ENCODE measurements around the gene CD6. TPM values are rescaled to one million over a fixed set of nuclear protein-coding genes. Genes with fewer than 3 reads are reported as not detected.
A peak's percentile ranks its signal among the peaks of the same experiment; 100 is the strongest.

Gene CD6
- total and polyA plus RNA-seq, 2 of the 8 experiments (the other 6 are each of a cell fraction or from before 2014, with no cell fraction given) = 0.03 TPM; not detected in 1

DNA sequence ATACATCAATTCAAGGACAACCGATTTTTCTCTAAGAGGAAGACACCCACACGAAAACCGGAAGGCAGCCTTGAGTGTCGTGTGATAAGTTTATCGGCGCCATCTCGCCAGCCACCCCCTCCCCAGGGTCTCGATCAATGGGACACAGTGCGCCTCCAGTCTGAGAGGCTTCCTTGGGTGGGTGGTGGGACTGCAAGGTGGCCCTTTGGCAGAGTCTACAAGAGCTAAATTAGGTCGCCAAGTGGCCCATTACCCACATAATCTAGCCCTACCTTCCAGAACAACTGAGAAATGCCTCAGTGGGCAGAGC is 64.0 kb downstream of the CD6 start:
- no peak overlapping the region for H3K4me3 ChIP-seq (ENCODE audit: extremely low read depth in 1 of 4, insufficient read depth in 2 of 4, low read depth in 3 of 4, low read length in 4 of 4)
- H2BK120ac ChIP-seq (replicated peaks; ENCODE audit: low read depth, low read length) = no peak overlapping the region
- no peak overlapping the region for H2BK15ac ChIP-seq (ENCODE audit: low read length)
- no peak overlapping the region for H3K56ac ChIP-seq (replicated peaks; ENCODE audit: insufficient read length, low read depth, low read length)
- H2BK5ac ChIP-seq (ENCODE audit: low read depth, low read length) = no peak overlapping the region
- H3K23me2 ChIP-seq (ENCODE audit: low read depth, low read length) = no peaks in the 10 kb centered on the region
- H3K18ac ChIP-seq (ENCODE audit: extremely low read depth, low read length) = no peak overlapping the region
- no peak overlapping the region for H2BK20ac ChIP-seq (ENCODE audit: low read length)
- no peak overlapping the region for H4K91ac ChIP-seq (replicated peaks; ENCODE audit: insufficient read length, low read length)
- POLR2A ChIA-PET (ENCODE audit: partially characterized antibody) = no interaction called here
- no peaks in the 10 kb centered on the region for H3K4me1 ChIP-seq (replicated peaks in 1 of 4; ENCODE audit: control insufficient read depth in 3 of 4, insufficient read depth in 4 of 4, low read length in 3 of 4)
- H3K4me2 ChIP-seq (ENCODE audit: insufficient read depth in 1 of 2, low read depth in 2 of 2, low read length in 2 of 2) = no peak overlapping the region
- WGBS, 2 experiments (ENCODE audit: extremely low coverage in 1 of 2, insufficient coverage in 1 of 2, insufficient read length in 1 of 2, insufficient replicate concordance in 2 of 2, low coverage in 1 of 2, low lambda C conversion rate in 2 of 2, missing lambda C conversion rate in 1 of 2) = 94% methylated on average over 10 of the region's 10 CpGs; no CpG with 5 or more reads in 1 of the 2 experiments
- no peaks in the 10 kb centered on the region for H3K79me1 ChIP-seq (ENCODE audit: low read depth, low read length)
- TF ChIP-seq GABPA (IDR thresholded peaks at IDR 0.05; ENCODE audit: borderline replicate concordance, insufficient read depth, low read length) (no peak), NRF1 (IDR thresholded peaks at IDR 0.05; ENCODE audit: low read depth, low read length) (no peak), PHF8 (conservative IDR thresholded peaks at IDR 0.05; ENCODE audit: low read depth, low read length) (no peak), GTF2F1 (IDR thresholded peaks at IDR 0.05; ENCODE audit: borderline replicate concordance, low read depth, low read length) (no peak), KDM4A (IDR thresholded peaks at IDR 0.05; ENCODE audit: low read depth, low read length, severe bottlenecking) (no peak), TEAD4 (IDR thresholded peaks at IDR 0.05; ENCODE audit: low read depth, low read length) (no peak), BACH1 (IDR thresholded peaks at IDR 0.05; ENCODE audit: low read length) (no peak), MAFK (IDR thresholded peaks at IDR 0.05; ENCODE audit: low read depth, low read length) (no peak), KDM5A (IDR thresholded peaks at IDR 0.05; ENCODE audit: low read length) (no peak), CBX5 (IDR thresholded peaks at IDR 0.05; ENCODE audit: low read depth, low read length) (no peak), POLR2AphosphoS5 (IDR thresholded peaks at IDR 0.05; ENCODE audit: low read depth, low read length) (no peak), EP300 (IDR thresholded peaks at IDR 0.05; ENCODE audit: borderline replicate concordance in 1 of 2, low read depth in 2 of 2, low read length in 2 of 2) (no peak), HDAC6 (IDR thresholded peaks at IDR 0.05; ENCODE audit: low read depth, low read length) (no peak)
- TF ChIP-seq, protein P1, sequence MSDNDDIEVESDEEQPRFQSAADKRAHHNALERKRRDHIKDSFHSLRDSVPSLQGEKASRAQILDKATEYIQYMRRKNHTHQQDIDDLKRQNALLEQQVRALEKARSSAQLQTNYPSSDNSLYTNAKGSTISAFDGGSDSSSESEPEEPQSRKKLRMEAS (IDR thresholded peaks at IDR 0.05) = no peak
- H3K27me3 ChIP-seq (replicated peaks in 1 of 4; ENCODE audit: control insufficient read depth in 3 of 4, extremely low read depth in 1 of 4, insufficient read depth in 3 of 4, low read length in 3 of 4) = no peaks in the 10 kb centered on the region
- DNase-seq (ENCODE audit: low read depth in 1 of 2, low spot score in 2 of 2) (no peak), FAIRE-seq (no peak)
- no peak overlapping the region for H3K23ac ChIP-seq (ENCODE audit: insufficient read length)
- no peak overlapping the region for H2BK12ac ChIP-seq (ENCODE audit: low read depth, low read length)
- no peak overlapping the region for H4K8ac ChIP-seq (ENCODE audit: extremely low read depth, insufficient read depth, low read length)
- H3K9me3 ChIP-seq (ENCODE audit: insufficient read depth in 2 of 2, low read depth in 1 of 2, low read length in 1 of 2) = no peaks in the 10 kb centered on the region
- H3K79me2 ChIP-seq (ENCODE audit: control insufficient read depth in 1 of 2, insufficient read depth in 2 of 2, low read length in 2 of 2) = no peaks in the 10 kb centered on the region
- H2AK5ac ChIP-seq (ENCODE audit: low read depth, low read length) = no peak overlapping the region
- 0 out of 2 replicates have a peak overlapping the region, but pooled peaks have one; percentile 47 for H2AFZ ChIP-seq (ENCODE audit: low read length)
- H3K36me3 ChIP-seq (ENCODE audit: control insufficient read depth in 2 of 4, insufficient read depth in 4 of 4, low read length in 3 of 4) = no peaks in the 10 kb centered on the region
- CTCF ChIA-PET (ENCODE audit: partially characterized antibody) = interaction anchor here (0.9 to 1.1 kb wide), 2 partner anchors 63 to 152 kb away, joined by 3 read pairs; no protein-coding TSS in a partner anchor
- no peak overlapping the region for H3K4ac ChIP-seq (replicated peaks; ENCODE audit: insufficient read length, low read depth, low read length)
- H3K27ac ChIP-seq (ENCODE audit: low read depth, low read length) = no peak overlapping the region
- H4K20me1 ChIP-seq (replicated peaks in 1 of 2; ENCODE audit: control insufficient read depth in 1 of 2, insufficient read depth in 2 of 2, low read length in 2 of 2) = no peaks in the 10 kb centered on the region
- no peak overlapping the region for H3K14ac ChIP-seq (ENCODE audit: insufficient read length)
- H4K5ac ChIP-seq (ENCODE audit: insufficient read length, low read depth, low read length) = no peak overlapping the region
- no peak overlapping the region for H3K9ac ChIP-seq (replicated peaks in 1 of 4; ENCODE audit: extremely low read depth in 1 of 4, low read depth in 3 of 4, low read length in 3 of 4)

Data from H1 (cell line).